Body of pancreas (tissue), 4 donors: ENCODE data around the gene CDX1. TPM values are rescaled to one million over a fixed set of nuclear protein-coding genes. Genes with fewer than 3 reads are reported as not detected.
A peak's percentile ranks its signal among the peaks of the same experiment; 100 is the strongest.

Experiments used
- ATAC-seq: fragments of 150-250 bp; one replicate; pipeline ENCODE4 v1.9.1; 2016
- DNase-seq, 4 donors: peaks; one replicate each; pipeline ENCODE4 v3.0.0-alpha.2; 2019
- H3K27ac ChIP-seq, 4 donors: fragments of 200-600 bp; sonication (generic); 1 replicate in 3 of 4; 2 replicates in 1 of 4; pipeline versions ENCODE4 v1.5.1 to v1.6.1; 2016 to 2019; ENCODE audit warnings: mild to moderate bottlenecking in 1 of 4, mixed read lengths in 1 of 4, moderate library complexity in 1 of 4
- H3K27me3 ChIP-seq, 2 donors: fragments of 200-600 bp; sonication (generic); one replicate each; pipeline ENCODE4 v1.6.0; 2016; ENCODE audit warnings: mild to moderate bottlenecking in 1 of 2
- H3K36me3 ChIP-seq, 2 donors: fragments of 200-600 bp; sonication (generic); replicated peaks in 1 of 2; 2 replicates each; pipeline ENCODE4 v1.5.1; 2016; ENCODE audit warnings: low read depth in 2 of 2; ENCODE audit not compliant: insufficient read depth in 1 of 2
- H3K4me1 ChIP-seq: fragments of 200-600 bp; sonication (generic); one replicate; pipeline ENCODE4 v1.6.0; 2016
- H3K4me3 ChIP-seq, 2 donors: fragments of 200-600 bp; sonication (generic); 1 replicate in 1 of 2; 2 replicates in 1 of 2; pipeline ENCODE4 v1.5.1; 2016 to 2019
- H3K9me3 ChIP-seq, 3 donors: fragments of 200-600 bp; sonication (generic); 1 replicate in 2 of 3; 2 replicates in 1 of 3; pipeline ENCODE4 v1.5.1; 2016
- CTCF ChIP-seq, 7 experiments: fragments of 450-650 bp in 4 of 7; fragments of 200-600 bp in 3 of 7; sonication (generic) in 3 of 7; IDR thresholded peaks; one replicate each; pipeline ENCODE4 v1.5.1; 2016 to 2019; ENCODE audit warnings: antibody characterized with exemption in 7 of 7
- POLR2A ChIP-seq, 3 donors: fragments of 450-650 bp; IDR thresholded peaks; one replicate each; pipeline ENCODE4 v1.6.1; 2016; ENCODE audit warnings: antibody characterized with exemption in 3 of 3, mild to moderate bottlenecking in 2 of 3
- WGBS, 2 donors: methylation state at CpG; one replicate each; pipeline ENCODE4 v1.1.5; 2017; 5-methylcytosine and 5-hydroxymethylcytosine counted together
- intact Hi-C: fragments of 100-400 bp; cut with DNase I; formaldehyde crosslinking; loops from one replicate; pipeline ENCODE4 v1.15.1; 2023
- total RNA-seq, 2 donors: library from RNA; depleted of rRNA; stranded (reverse); fragments of >200 nt; gene quantifications; one replicate each; pipeline ENCODE4 v1.1.0, GENCODE V29; 2016

The CDX1 gene
- total RNA-seq, 2 donors from 2014 or later: not detected

- no peak overlapping the region for H3K27ac ChIP-seq
- H3K9me3 ChIP-seq: no peaks in the 10 kb centered on the region
- ATAC-seq (no peak), DNase-seq (no peak)
- TF ChIP-seq CTCF (IDR thresholded peaks at IDR 0.05) (no peak), POLR2A (IDR thresholded peaks at IDR 0.05) (no peak)
- H3K36me3 ChIP-seq: no peaks in the 10 kb centered on the region
- no peaks in the 10 kb centered on the region for H3K27me3 ChIP-seq
- H3K4me3 ChIP-seq: no peak overlapping the region
- H3K4me1 ChIP-seq: no peaks in the 10 kb centered on the region
- intact Hi-C loops: loop anchor here (10.0 kb wide), 1 partner anchor 285 kb away; no protein-coding TSS in a partner anchor
These were observed 17.0 kb upstream of the CDX1 start for GRCh38 chr5:150149618-150150017.

- intact Hi-C loops: loop anchor here (10.0 kb wide), 1 partner anchor 282 kb away; no protein-coding TSS in a partner anchor
- no peak overlapping the region for H3K27ac ChIP-seq
- H3K4me3 ChIP-seq: no peak overlapping the region
- H3K36me3 ChIP-seq: no peaks in the 10 kb centered on the region
- no peak for ATAC-seq
- H3K9me3 ChIP-seq: no peaks in the 10 kb centered on the region
- no peak for DNase-seq
- H3K27me3 ChIP-seq: no peaks in the 10 kb centered on the region
- TF ChIP-seq POLR2A (IDR thresholded peaks at IDR 0.05) (no peak), CTCF (IDR thresholded peaks at IDR 0.05) (no peak)
- 47 to 63% methylated on average over 4 to 12 of the region's 12 CpGs for WGBS, 2 donors
- no peaks in the 10 kb centered on the region for H3K4me1 ChIP-seq
These were observed 13.7 kb upstream of the CDX1 start for GRCh38 chr5:150152636-150153462.

- intact Hi-C loops: loop anchor here (10.0 kb wide), 1 partner anchor 281 kb away; no protein-coding TSS in a partner anchor
- WGBS, 2 donors: 64 to 79% methylated on average over 2 of the region's 2 CpGs
- no peak for ATAC-seq
These were observed 13.1 kb upstream of the CDX1 start for GRCh38 chr5:150153483-150153882.

GRCh38 chr5:150153957-150154617 lies 12.5 kb upstream of the CDX1 start:
- no peaks in the 10 kb centered on the region for H3K36me3 ChIP-seq
- H3K27ac ChIP-seq: peak overlapping the region in 2 of 4 donors; percentile 9 to 34
- no peaks in the 10 kb centered on the region for H3K9me3 ChIP-seq
- no peak overlapping the region for H3K4me3 ChIP-seq
- WGBS, 2 donors: 71 to 88% methylated on average over 9 of the region's 9 CpGs
- no peak for ATAC-seq
- no peaks in the 10 kb centered on the region for H3K27me3 ChIP-seq
- no peak for DNase-seq
- TF ChIP-seq POLR2A (IDR thresholded peaks at IDR 0.05): peak in 1 of 3 donors; percentile 11
- no peak for TF ChIP-seq CTCF (IDR thresholded peaks at IDR 0.05)
- H3K4me1 ChIP-seq: no peaks in the 10 kb centered on the region
- intact Hi-C loops: loop anchor here (10.0 kb wide), 1 partner anchor 281 kb away; no protein-coding TSS in a partner anchor

More at GRCh38 chr5:150153483-150153882, 13.1 kb upstream of the CDX1 start:
- H3K27ac ChIP-seq: peak overlapping the region in 1 of 4 donors; percentile 8
- no peak overlapping the region for H3K4me3 ChIP-seq
- H3K4me1 ChIP-seq: no peaks in the 10 kb centered on the region
- no peaks in the 10 kb centered on the region for H3K9me3 ChIP-seq
- no peaks in the 10 kb centered on the region for H3K27me3 ChIP-seq
- DNase-seq: no peak
- no peaks in the 10 kb centered on the region for H3K36me3 ChIP-seq
- TF ChIP-seq CTCF (IDR thresholded peaks at IDR 0.05) (no peak), POLR2A (IDR thresholded peaks at IDR 0.05) (no peak)
